HG03354 (cell line): ENCODE results near the gene MFSD11.
"Not testable (repeated sequence)": the region's sequence is repeated elsewhere in the genome, so short reads cannot be mapped to it uniquely, and the experiment has no call there.

Source experiments
- ATAC-seq: cut with Tn5 transposase; IDR thresholded peaks from one replicate; pipeline ENCODE4 v1.9.1; 2021; ENCODE audit warnings: mild to moderate bottlenecking; ENCODE audit not compliant: unreplicated experiment, poor library complexity, severe bottlenecking

Gene MFSD11

GRCh38 chr17:76740329-76741118, 2.6 kb downstream of the MFSD11 start:
- no peak for ATAC-seq

- no peak for ATAC-seq
Observed at GRCh38 chr17:76742958-76743357, 5.0 kb downstream of the MFSD11 start.

- no peak for ATAC-seq
Observed at GRCh38 chr17:76744747-76745146, 6.8 kb downstream of the MFSD11 start.

GRCh38 chr17:76745785-76746184, 7.9 kb downstream of the MFSD11 start:
- ATAC-seq, result not testable (repeated sequence)

GRCh38 chr17:76747716-76748363, 9.9 kb downstream of the MFSD11 start:
- no peak for ATAC-seq

- ATAC-seq, result no peak
Observed at GRCh38 chr17:76748657-76749056, 10.7 kb downstream of the MFSD11 start.

- no peak for ATAC-seq
Observed at GRCh38 chr17:76751416-76751993, 13.6 kb downstream of the MFSD11 start.

GRCh38 chr17:76752006-76752405, 14.1 kb downstream of the MFSD11 start:
- ATAC-seq, result no peak

- no peak for ATAC-seq
Observed at GRCh38 chr17:76753061-76753961, 15.4 kb downstream of the MFSD11 start.

- ATAC-seq, result no peak
Observed at GRCh38 chr17:76755285-76755684, 17.4 kb downstream of the MFSD11 start.

GRCh38 chr17:76757256-76757655, 19.3 kb downstream of the MFSD11 start:
- ATAC-seq, result no peak

- no peak for ATAC-seq
Observed at GRCh38 chr17:76758570-76758969, 20.7 kb downstream of the MFSD11 start.

- ATAC-seq, result no peak
Observed at GRCh38 chr17:76772842-76773525, 35.1 kb downstream of the MFSD11 start.

GRCh38 chr17:76775021-76775600, 37.2 kb downstream of the MFSD11 start:
- ATAC-seq, result no peak

GRCh38 chr17:76781056-76781982, 43.4 kb downstream of the MFSD11 start:
- no peak for ATAC-seq

GRCh38 chr17:76783146-76783545, 45.2 kb downstream of the MFSD11 start:
- ATAC-seq, result no peak

GRCh38 chr17:76784926-76785325, 47.0 kb downstream of the MFSD11 start:
- no peak for ATAC-seq

GRCh38 chr17:76787866-76788265, 49.9 kb downstream of the MFSD11 start:
- ATAC-seq, result not testable (repeated sequence)
